ENCODE data around the gene MYH15.

Gene MYH15

GRCh38 chr3:108389372-108389771 lies 121.0 kb downstream of the MYH15 start:
- H3K4me3 ChIP-seq (ENCODE audit: low read depth, low read length): no peak overlapping the region
- no peak for TF ChIP-seq CTCF (IDR thresholded peaks at IDR 0.05; ENCODE audit: insufficient read depth, low read length, missing control alignments)
- DNase-seq (ENCODE audit: low read depth, low spot score): no peak
- POLR2A ChIA-PET: no interaction called here
- CTCF ChIA-PET: interaction anchor here (1.7 to 1.8 kb wide), 2 partner anchors 16 to 18 kb away, joined by 4 to 5 read pairs; no protein-coding TSS in a partner anchor

- TF ChIP-seq CTCF (IDR thresholded peaks at IDR 0.05; ENCODE audit: insufficient read depth, low read length, missing control alignments): no peak
- DNase-seq (ENCODE audit: low read depth, low spot score): no peak
- H3K4me3 ChIP-seq (ENCODE audit: low read depth, low read length): no peak overlapping the region
- ChIA-PET CTCF (interaction anchor here (1.2 to 1.8 kb wide), 3 partner anchors 17 to 460 kb away, joined by 3 to 5 read pairs (median 4); no protein-coding TSS in a partner anchor), POLR2A (no interaction called here)
These were observed 122.0 kb downstream of the MYH15 start for GRCh38 chr3:108388136-108389132.

GRCh38 chr3:108387063-108387462 lies 123.3 kb downstream of the MYH15 start:
- no peak for DNase-seq (ENCODE audit: low read depth, low spot score)
- no peak overlapping the region for H3K4me3 ChIP-seq (ENCODE audit: low read depth, low read length)
- CTCF ChIA-PET: interaction anchor here (1.2 kb wide), 1 partner anchor 459 kb away, joined by 3 read pairs; no protein-coding TSS in a partner anchor
- no peak for TF ChIP-seq CTCF (IDR thresholded peaks at IDR 0.05; ENCODE audit: insufficient read depth, low read length, missing control alignments)
- POLR2A ChIA-PET: no interaction called here

GRCh38 chr3:108383306-108383705 lies 127.1 kb downstream of the MYH15 start:
- ChIA-PET POLR2A (no interaction called here), CTCF (no interaction called here)
- no peak for TF ChIP-seq CTCF (IDR thresholded peaks at IDR 0.05; ENCODE audit: insufficient read depth, low read length, missing control alignments)
- no peak overlapping the region for H3K4me3 ChIP-seq (ENCODE audit: low read depth, low read length)
- no peak for DNase-seq (ENCODE audit: low read depth, low spot score)

- ChIA-PET CTCF (no interaction called here), POLR2A (no interaction called here)
- no peak overlapping the region for H3K4me3 ChIP-seq (ENCODE audit: low read depth, low read length)
- DNase-seq (ENCODE audit: low read depth, low spot score): no peak
- no peak for TF ChIP-seq CTCF (IDR thresholded peaks at IDR 0.05; ENCODE audit: insufficient read depth, low read length, missing control alignments)
These were observed 128.8 kb downstream of the MYH15 start for GRCh38 chr3:108381529-108382140.

All from AG04449 (cell line).